HepG2 (cell line): ENCODE measurements around the gene CPPED1. TPM values are rescaled to one million over a fixed set of nuclear protein-coding genes. Genes with fewer than 3 reads are reported as not detected.

Experiments
- CC2D1A ChIP-seq: sonication (generic); formaldehyde crosslinking; IDR thresholded peaks from 2 replicates; pipeline ENCODE4 v1.8.1; 2023; ENCODE audit warnings: mild to moderate bottlenecking, missing genetic modification reagents
- CEBPG ChIP-seq: IDR thresholded peaks from 2 replicates; pipeline ENCODE4 v1.6.1; 2016
- CENPT ChIP-seq: sonication (generic); formaldehyde crosslinking; IDR thresholded peaks from 2 replicates; pipeline ENCODE4 v1.8.0; 2022; ENCODE audit warnings: low read depth, mild to moderate bottlenecking, moderate library complexity, missing genetic modification reagents
- CHD4 ChIP-seq: fragments of 200-600 bp; sonication (generic); IDR thresholded peaks from 2 replicates; pipeline ENCODE4 v1.7.0; 2017; ENCODE audit warnings: mild to moderate bottlenecking, low read length, borderline replicate concordance
- HES4 ChIP-seq: sonication (generic); formaldehyde crosslinking; IDR thresholded peaks from 2 replicates; pipeline ENCODE4 v1.9.0; 2021; ENCODE audit warnings: mild to moderate bottlenecking, missing genetic modification reagents, borderline replicate concordance
- ISL2 ChIP-seq: sonication (generic); formaldehyde crosslinking; IDR thresholded peaks from 2 replicates; pipeline ENCODE4 v1.5.0; 2020; ENCODE audit warnings: missing genetic modification reagents
- KLF12 ChIP-seq: sonication (generic); formaldehyde crosslinking; IDR thresholded peaks from 2 replicates; pipeline ENCODE4 v1.4.0; 2020; ENCODE audit warnings: missing genetic modification reagents, borderline replicate concordance
- MTF2 ChIP-seq: sonication (generic); formaldehyde crosslinking; IDR thresholded peaks from 2 replicates; pipeline ENCODE4 v1.5.0; 2020; ENCODE audit warnings: missing genetic modification reagents, borderline replicate concordance
- RNF2 ChIP-seq: fragments of 450-650 bp; conservative IDR thresholded peaks from 2 replicates; pipeline ENCODE4 v1.6.1; 2016; ENCODE audit warnings: low read depth
- SAFB2 ChIP-seq: sonication (generic); formaldehyde crosslinking; IDR thresholded peaks from 2 replicates; pipeline ENCODE4 v1.5.1; 2020; ENCODE audit warnings: missing genetic modification reagents, low read depth, mild to moderate bottlenecking, borderline replicate concordance
- SAP130 ChIP-seq: IDR thresholded peaks from 2 replicates; pipeline ENCODE4 v1.6.1; 2016; ENCODE audit warnings: low read depth
- SRY ChIP-seq: sonication (generic); formaldehyde crosslinking; IDR thresholded peaks from 2 replicates; pipeline ENCODE4 v1.8.0; 2022; ENCODE audit warnings: mild to moderate bottlenecking, missing genetic modification reagents
- TGIF2 ChIP-seq: IDR thresholded peaks from 2 replicates; pipeline ENCODE4 v1.6.1; 2016; ENCODE audit warnings: control low read depth, missing compliant biosample characterization
- TIGD3 ChIP-seq: sonication (generic); formaldehyde crosslinking; IDR thresholded peaks from 2 replicates; pipeline ENCODE4 v1.5.1; 2020; ENCODE audit warnings: mild to moderate bottlenecking, missing genetic modification reagents, borderline replicate concordance
- WIZ ChIP-seq: sonication (generic); formaldehyde crosslinking; IDR thresholded peaks from 2 replicates; pipeline ENCODE4 v1.5.1; 2020; ENCODE audit warnings: mild to moderate bottlenecking, missing genetic modification reagents
- ZMYM2 ChIP-seq: sonication (generic); formaldehyde crosslinking; IDR thresholded peaks from 2 replicates; pipeline ENCODE4 v1.8.0; 2022; ENCODE audit warnings: mild to moderate bottlenecking, missing genetic modification reagents
- ZNF318 ChIP-seq: sonication (generic); formaldehyde crosslinking; IDR thresholded peaks from 2 replicates; pipeline ENCODE4 v1.4.0; 2020; ENCODE audit warnings: mild to moderate bottlenecking, missing genetic modification reagents
- ZNF570 ChIP-seq: sonication (generic); formaldehyde crosslinking; IDR thresholded peaks from 2 replicates; pipeline ENCODE4 v1.4.0; 2020; ENCODE audit warnings: mild to moderate bottlenecking, missing genetic modification reagents, borderline replicate concordance
- ZNF572 ChIP-seq: sonication (generic); formaldehyde crosslinking; IDR thresholded peaks from 2 replicates; pipeline ENCODE4 v1.5.1; 2020; ENCODE audit warnings: mild to moderate bottlenecking, missing genetic modification reagents
- polyA plus RNA-seq, 8 experiments: library from polyadenylated mRNA; depleted of rRNA in 3 of 8; stranded (reverse) in 7 of 8; unstranded in 1 of 8; fragments of >200 nt; fragmentation: Illumina TruSeq in 4 of 8; extraction: Trizol in 4 of 8; gene quantifications; 2 replicates each; pipeline versions ENCODE4 v1.2.1 to v1.2.3, GENCODE V29; 2011 to 2016; ENCODE audit warnings: low read depth in 4 of 8, missing spikeins in 1 of 8, mixed read lengths in 1 of 8; ENCODE audit not compliant: insufficient read depth in 1 of 8
- total RNA-seq, 5 experiments: library from RNA; depleted of rRNA; stranded (reverse); fragments of >200 nt; fragmentation: Illumina TruSeq; extraction: Trizol; gene quantifications; 2 replicates each; pipeline ENCODE4 v1.2.3, GENCODE V29; 2016; ENCODE audit warnings: low read depth in 1 of 5

The CPPED1 gene
- total and polyA plus RNA-seq, 2 of the 13 experiments (the other 11 are each of a cell fraction or from before 2014, with no cell fraction given) = 66.6 to 71.3 TPM

DNA sequence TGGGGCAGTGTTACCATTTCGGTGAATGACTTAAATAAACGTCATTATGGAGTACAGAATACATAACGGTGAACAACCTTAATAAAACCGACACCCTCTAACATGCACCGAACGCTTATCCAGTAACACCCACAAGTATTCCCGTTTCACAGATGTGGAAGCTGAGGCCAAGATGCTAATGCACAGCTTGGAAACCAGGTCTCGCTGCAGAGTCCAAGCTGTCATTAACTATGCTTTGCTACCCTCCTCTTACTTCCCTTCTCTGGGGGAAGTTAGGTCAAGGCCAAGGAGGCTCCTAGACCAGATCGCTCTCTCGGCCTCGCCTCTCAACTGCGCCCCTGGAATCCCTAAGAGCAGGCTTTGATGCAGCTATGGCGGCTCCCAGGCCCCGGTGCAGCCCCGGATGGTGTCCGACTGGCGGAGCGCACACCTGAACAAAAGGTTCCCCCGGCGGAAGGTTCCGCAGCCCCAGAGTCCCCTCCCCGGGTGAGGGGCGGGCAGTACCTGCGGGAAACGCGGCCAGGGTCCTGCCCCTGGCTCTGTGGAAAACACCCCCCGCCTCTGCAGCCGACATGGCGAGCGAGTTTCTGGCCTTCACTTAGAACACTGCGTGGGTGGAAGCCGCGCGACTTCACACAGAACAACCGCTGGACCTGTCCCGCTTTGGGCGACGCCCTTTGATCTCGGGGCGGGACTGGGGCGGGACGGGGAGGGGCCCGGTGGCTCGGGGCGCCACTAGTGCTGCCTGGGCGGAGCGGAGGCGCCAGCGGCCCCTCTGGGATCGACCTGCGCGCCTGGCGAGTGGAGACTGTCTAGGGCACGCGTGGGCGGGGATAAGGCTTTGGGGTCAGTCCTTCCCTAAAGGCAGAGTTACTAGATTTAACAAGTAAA lies at the start of gene CPPED1 (continued):
- TF ChIP-seq TGIF2 (peak; percentile 94), CEBPG (CRISPR knock-in tag) (peak; percentile 24; the same call in 1 of the 2 replicates), CHD4 (peak; percentile 100), RNF2 (peak; percentile 88), ZMYM2 (CRISPR knock-in tag) (peak; percentile 83), ZNF318 (CRISPR knock-in tag) (peak; percentile 96), MTF2 (CRISPR knock-in tag) (peak; percentile 61; the same call in 1 of the 2 replicates), SRY (CRISPR knock-in tag) (peak; percentile 96; the same call in 1 of the 2 replicates), CENPT (peak; percentile 76; the same call in 1 of the 2 replicates), CC2D1A (CRISPR knock-in tag) (0 out of 2 replicates have a peak, but pooled peaks have one; percentile 86), SAP130 (CRISPR knock-in tag) (peak; percentile 98), ISL2 (CRISPR knock-in tag) (peak; percentile 95), ZNF572 (CRISPR knock-in tag) (0 out of 2 replicates have a peak, but pooled peaks have one; percentile 76), KLF12 (peak; percentile 98), WIZ (CRISPR knock-in tag) (peak; percentile 98), ZNF570 (CRISPR knock-in tag) (peak; percentile 15; the same call in 1 of the 2 replicates), HES4 (CRISPR knock-in tag) (peak; percentile 89), SAFB2 (peak; percentile 97), TIGD3 (CRISPR knock-in tag) (peak; percentile 87)
